Mesenchymal stem cell (in vitro differentiated cells and primary cell): ENCODE results near the gene PLD1.

Source experiments
- DNase-seq: peaks from one replicate; pipeline ENCODE4 v3.0.0-alpha.2; 2013
- H2AFZ ChIP-seq: one replicate; pipeline ENCODE4 v1.6.1; 2013; ENCODE audit warnings: low read depth, mild to moderate bottlenecking, control low read depth, inconsistent platforms, low read length, moderate library complexity
- H2AK5ac ChIP-seq: 2 replicates; pipeline ENCODE4 v1.6.1; 2013; ENCODE audit warnings: low read length, moderate library complexity, mild to moderate bottlenecking, inconsistent platforms; ENCODE audit not compliant: severe bottlenecking
- H2BK120ac ChIP-seq: one replicate; pipeline ENCODE4 v1.6.1; 2013; ENCODE audit warnings: low read depth, mild to moderate bottlenecking, inconsistent platforms, low read length, moderate library complexity
- H2BK12ac ChIP-seq, 2 experiments: one replicate each; pipeline ENCODE4 v1.6.1; 2013; ENCODE audit warnings: inconsistent platforms in 2 of 2, low read length in 2 of 2, mild to moderate bottlenecking in 2 of 2, moderate library complexity in 2 of 2, control low read depth in 1 of 2
- H2BK15ac ChIP-seq: one replicate; pipeline ENCODE4 v1.6.1; 2013; ENCODE audit warnings: mild to moderate bottlenecking, low read depth, inconsistent platforms; ENCODE audit not compliant: poor library complexity, severe bottlenecking
- H2BK5ac ChIP-seq: 2 replicates; pipeline ENCODE4 v1.6.1; 2013; ENCODE audit warnings: low read depth, mild to moderate bottlenecking, low read length, control low read depth, inconsistent platforms; ENCODE audit not compliant: poor library complexity, severe bottlenecking
- H3K14ac ChIP-seq, 2 experiments: one replicate each; pipeline ENCODE4 v1.6.1; 2013; ENCODE audit warnings: inconsistent platforms in 2 of 2, low read length in 2 of 2, control low read depth in 1 of 2, mild to moderate bottlenecking in 1 of 2, moderate library complexity in 1 of 2
- H3K18ac ChIP-seq, 2 experiments: one replicate each; pipeline ENCODE4 v1.6.1; 2013; ENCODE audit warnings: inconsistent platforms in 2 of 2, low read length in 2 of 2, control low read depth in 1 of 2, low read depth in 1 of 2, mild to moderate bottlenecking in 1 of 2
- H3K23ac ChIP-seq, 2 experiments: one replicate each; pipeline ENCODE4 v1.6.1; 2013; ENCODE audit warnings: inconsistent platforms in 2 of 2, low read length in 2 of 2, mild to moderate bottlenecking in 2 of 2, moderate library complexity in 2 of 2, control low read depth in 1 of 2
- H3K27ac ChIP-seq: 2 replicates; pipeline ENCODE4 v1.5.1; 2013; ENCODE audit warnings: mild to moderate bottlenecking, moderate library complexity, low read length, control low read depth, inconsistent platforms; ENCODE audit not compliant: poor library complexity, severe bottlenecking
- H3K27me3 ChIP-seq, 2 experiments: 2 replicates each; pipeline versions ENCODE4 v1.6.1 to v1.7.0; 2013; ENCODE audit warnings: low read length in 2 of 2, mild to moderate bottlenecking in 2 of 2, moderate library complexity in 2 of 2, control low read depth in 1 of 2, inconsistent platforms in 1 of 2; ENCODE audit not compliant: control insufficient read depth in 1 of 2, insufficient read depth in 1 of 2
- H3K36me3 ChIP-seq, 2 experiments: 2 replicates each; pipeline versions ENCODE4 v1.6.1 to v1.7.0; 2013; ENCODE audit warnings: low read length in 2 of 2, control low read depth in 1 of 2, inconsistent platforms in 1 of 2, low read depth in 1 of 2, mild to moderate bottlenecking in 1 of 2; ENCODE audit not compliant: insufficient read depth in 2 of 2, control insufficient read depth in 1 of 2
- H3K4ac ChIP-seq, 2 experiments: one replicate each; pipeline ENCODE4 v1.6.1; 2013; ENCODE audit warnings: inconsistent platforms in 2 of 2, low read length in 2 of 2, mild to moderate bottlenecking in 2 of 2, moderate library complexity in 2 of 2, control low read depth in 1 of 2, low read depth in 1 of 2
- H3K4me1 ChIP-seq: 2 replicates; pipeline ENCODE4 v1.6.1; 2013; ENCODE audit warnings: low read depth, low read length, control low read depth; ENCODE audit not compliant: control insufficient read depth, insufficient read depth
- H3K4me2 ChIP-seq: 2 replicates; pipeline ENCODE4 v1.6.1; 2013; ENCODE audit warnings: low read length, mild to moderate bottlenecking, inconsistent platforms; ENCODE audit not compliant: poor library complexity, severe bottlenecking
- H3K4me3 ChIP-seq, 2 experiments: 2 replicates each; pipeline versions ENCODE4 v1.5.1 to v1.7.0; 2013; ENCODE audit warnings: low read length in 2 of 2, mild to moderate bottlenecking in 2 of 2, control low read depth in 1 of 2, low read depth in 1 of 2; ENCODE audit not compliant: insufficient read depth in 1 of 2
- H3K79me1 ChIP-seq: replicated peaks from 2 replicates; pipeline ENCODE4 v1.6.1; 2013; ENCODE audit warnings: mild to moderate bottlenecking, control low read depth, low read length, inconsistent platforms; ENCODE audit not compliant: poor library complexity, severe bottlenecking
- H3K9ac ChIP-seq: 2 replicates; pipeline ENCODE4 v1.7.0; 2013; ENCODE audit warnings: mild to moderate bottlenecking, low read length, moderate library complexity
- H3K9me3 ChIP-seq: 2 replicates; pipeline ENCODE4 v1.7.0; 2013; ENCODE audit warnings: mild to moderate bottlenecking, low read length; ENCODE audit not compliant: control insufficient read depth
- H4K8ac ChIP-seq: one replicate; pipeline ENCODE4 v1.6.1; 2013; ENCODE audit warnings: inconsistent platforms, mild to moderate bottlenecking, low read length, moderate library complexity
- H4K91ac ChIP-seq: one replicate; pipeline ENCODE4 v1.6.1; 2013; ENCODE audit warnings: mild to moderate bottlenecking, low read length, inconsistent platforms
- WGBS: methylation state at CpG from one replicate; pipeline ENCODE4 v1.1.7; 2013; ENCODE audit warnings: mixed read lengths; 5-methylcytosine and 5-hydroxymethylcytosine counted together

Gene PLD1

DNA sequence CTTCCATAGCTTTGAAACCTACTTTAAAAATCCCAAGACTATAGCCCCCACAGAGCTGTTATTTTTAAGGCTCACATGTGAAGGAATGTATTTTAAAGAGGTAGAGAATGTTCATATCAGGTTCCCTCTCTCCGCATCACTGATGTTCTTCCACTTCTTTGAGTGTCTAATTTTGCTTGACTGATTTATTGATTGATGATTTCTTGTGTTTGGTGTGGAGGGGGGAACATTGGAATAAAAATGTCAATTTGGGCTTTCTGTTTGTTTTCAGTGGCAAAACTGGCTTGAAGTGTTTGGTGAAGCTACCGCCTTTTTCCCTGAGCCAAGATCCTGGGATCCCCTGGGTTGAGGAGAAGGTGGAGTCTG is 30.1 kb upstream of the PLD1 start:
- Histone ChIP-seq H2BK120ac (no peak overlapping the region), H3K27me3 (no peaks in the 10 kb centered on the region), H3K4ac (no peak overlapping the region), H2BK12ac (peak overlapping the region; percentile 15 to 98), H4K91ac (peak overlapping the region; percentile 40), H2BK5ac (no peak overlapping the region), H3K9me3 (no peaks in the 10 kb centered on the region), H3K79me1 (no peaks in the 10 kb centered on the region), H3K18ac (peak overlapping the region; percentile 12 to 70), H4K8ac (peak overlapping the region; percentile 39), H2AK5ac (no peak overlapping the region), H3K4me3 (no peak overlapping the region), H3K27ac (no peak overlapping the region), H3K23ac (no peak overlapping the region), H2AFZ (no peak overlapping the region), H3K9ac (no peak overlapping the region), H3K14ac (no peak overlapping the region), H2BK15ac (no peak overlapping the region), H3K4me1 (peaks cover 2% of the 10 kb centered on the region), H3K36me3 (no peaks in the 10 kb centered on the region), H3K4me2 (no peak overlapping the region)
- 75% methylated on average over 2 of the region's 2 CpGs for WGBS
- no peak for DNase-seq

DNA sequence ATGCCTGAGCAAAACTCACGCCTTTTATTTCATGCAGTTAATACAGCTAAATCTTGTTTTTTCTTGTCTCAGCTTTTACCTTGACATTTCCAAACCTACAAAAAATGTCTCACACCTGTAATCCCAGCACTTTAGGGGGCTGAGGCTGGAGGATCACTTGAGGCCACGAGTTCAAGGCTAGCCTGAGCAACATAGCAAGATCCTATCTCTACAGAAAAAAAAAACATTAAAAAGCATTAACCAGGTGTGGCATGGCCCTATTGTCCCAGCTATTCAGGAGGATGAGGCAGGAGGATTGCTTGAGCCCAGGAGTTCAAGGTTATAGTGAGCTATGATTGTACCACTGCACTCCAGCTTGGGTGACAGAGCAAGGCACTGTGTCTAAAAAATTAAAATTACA is 29.0 kb upstream of the PLD1 start:
- no peaks in the 10 kb centered on the region for H3K79me1 ChIP-seq
- H3K4me1 ChIP-seq = peaks cover 2% of the 10 kb centered on the region
- H2BK12ac ChIP-seq = peak overlapping the region in 1 of 2 experiments; percentile 16
- H3K27ac ChIP-seq = no peak overlapping the region
- H2BK5ac ChIP-seq = no peak overlapping the region
- H2AK5ac ChIP-seq = peak overlapping the region; percentile 72
- no peak overlapping the region for H2AFZ ChIP-seq
- DNase-seq = no peak
- H3K9me3 ChIP-seq = no peaks in the 10 kb centered on the region
- H3K27me3 ChIP-seq = no peaks in the 10 kb centered on the region
- H3K18ac ChIP-seq = no peak overlapping the region
- no peak overlapping the region for H3K4me3 ChIP-seq
- H4K91ac ChIP-seq = no peak overlapping the region
- 98% methylated on average over 1 of the region's 2 CpGs for WGBS
- H3K4me2 ChIP-seq = no peak overlapping the region
- peak overlapping the region in 1 of 2 experiments; percentile 56 for H3K4ac ChIP-seq
- no peak overlapping the region for H4K8ac ChIP-seq
- H3K23ac ChIP-seq = no peak overlapping the region
- H2BK15ac ChIP-seq = no peak overlapping the region
- H3K9ac ChIP-seq = peak overlapping the region; percentile 84
- H2BK120ac ChIP-seq = no peak overlapping the region
- no peaks in the 10 kb centered on the region for H3K36me3 ChIP-seq
- H3K14ac ChIP-seq = no peak overlapping the region

GRCh38 chr3:171838218-171838720 is 28.0 kb upstream of the PLD1 start:
- DNase-seq = peak; percentile 88
- no peak overlapping the region for H3K14ac ChIP-seq
- H2AFZ ChIP-seq = no peak overlapping the region
- H2BK15ac ChIP-seq = no peak overlapping the region
- H3K9me3 ChIP-seq = no peaks in the 10 kb centered on the region
- H3K27ac ChIP-seq = peak overlapping the region; percentile 80
- H4K91ac ChIP-seq = peak overlapping the region; percentile 7
- no peak overlapping the region for H3K23ac ChIP-seq
- peaks cover 2% of the 10 kb centered on the region for H3K4me1 ChIP-seq
- H3K9ac ChIP-seq = peak overlapping the region; percentile 84
- peak overlapping the region; percentile 71 for H4K8ac ChIP-seq
- H3K4me3 ChIP-seq = peak overlapping the region in 1 of 2 experiments; percentile 64
- no peaks in the 10 kb centered on the region for H3K79me1 ChIP-seq
- 21% methylated on average over 6 of the region's 6 CpGs for WGBS
- no peak overlapping the region for H2BK12ac ChIP-seq
- no peak overlapping the region for H3K4ac ChIP-seq
- no peak overlapping the region for H2AK5ac ChIP-seq
- H3K36me3 ChIP-seq = no peaks in the 10 kb centered on the region
- H3K27me3 ChIP-seq = no peaks in the 10 kb centered on the region
- peak overlapping the region in 1 of 2 experiments; percentile 46 for H3K18ac ChIP-seq
- H2BK120ac ChIP-seq = peak overlapping the region; percentile 54
- no peak overlapping the region for H2BK5ac ChIP-seq
- H3K4me2 ChIP-seq = peak overlapping the region; percentile 63

- H3K4ac ChIP-seq = no peak overlapping the region
- no peak overlapping the region for H3K18ac ChIP-seq
- no peak overlapping the region for H2BK5ac ChIP-seq
- H2BK12ac ChIP-seq = no peak overlapping the region
- H3K27me3 ChIP-seq = no peaks in the 10 kb centered on the region
- H3K23ac ChIP-seq = no peak overlapping the region
- no peak overlapping the region for H2BK120ac ChIP-seq
- no peak overlapping the region for H3K27ac ChIP-seq
- H4K8ac ChIP-seq = no peak overlapping the region
- H3K9me3 ChIP-seq = no peaks in the 10 kb centered on the region
- no peak overlapping the region for H2AK5ac ChIP-seq
- H3K4me3 ChIP-seq = peak overlapping the region in 1 of 2 experiments; percentile 64
- H2BK15ac ChIP-seq = no peak overlapping the region
- no peak overlapping the region for H2AFZ ChIP-seq
- H3K4me2 ChIP-seq = no peak overlapping the region
- H3K14ac ChIP-seq = no peak overlapping the region
- H4K91ac ChIP-seq = no peak overlapping the region
- no peaks in the 10 kb centered on the region for H3K79me1 ChIP-seq
- DNase-seq = no peak
- H3K4me1 ChIP-seq = peaks cover 2% of the 10 kb centered on the region
- H3K36me3 ChIP-seq = no peaks in the 10 kb centered on the region
- H3K9ac ChIP-seq = peak overlapping the region; percentile 84
These were observed 27.4 kb upstream of the PLD1 start for GRCh38 chr3:171837698-171838097.
